ENCODE results near the gene SP100.

DNA sequence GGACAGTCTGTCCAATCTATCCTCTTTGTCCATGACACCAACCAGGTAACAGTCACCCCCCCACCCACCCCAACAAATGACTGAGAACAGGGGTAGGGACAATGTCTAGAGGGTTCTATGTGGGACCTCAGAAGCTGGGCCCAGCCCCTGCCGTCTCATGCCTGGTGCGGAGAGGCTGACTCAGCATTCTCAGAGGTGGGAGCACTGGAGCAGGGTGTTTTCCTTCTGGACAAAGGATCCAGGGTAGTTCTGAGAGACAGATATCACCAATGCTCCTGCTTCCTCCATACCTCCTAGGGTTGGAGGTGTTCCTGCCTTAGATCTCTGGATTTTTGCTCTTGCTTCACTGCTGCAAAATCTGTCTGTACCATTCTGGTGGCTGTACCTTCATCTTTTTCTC lies 33.9 kb upstream of the SP100 start:
- TF ChIP-seq EP300 (IDR thresholded peaks at IDR 0.05) (no peak), POLR2AphosphoS5 (IDR thresholded peaks at IDR 0.05) (no peak)
- TF ChIP-seq, protein P1, sequence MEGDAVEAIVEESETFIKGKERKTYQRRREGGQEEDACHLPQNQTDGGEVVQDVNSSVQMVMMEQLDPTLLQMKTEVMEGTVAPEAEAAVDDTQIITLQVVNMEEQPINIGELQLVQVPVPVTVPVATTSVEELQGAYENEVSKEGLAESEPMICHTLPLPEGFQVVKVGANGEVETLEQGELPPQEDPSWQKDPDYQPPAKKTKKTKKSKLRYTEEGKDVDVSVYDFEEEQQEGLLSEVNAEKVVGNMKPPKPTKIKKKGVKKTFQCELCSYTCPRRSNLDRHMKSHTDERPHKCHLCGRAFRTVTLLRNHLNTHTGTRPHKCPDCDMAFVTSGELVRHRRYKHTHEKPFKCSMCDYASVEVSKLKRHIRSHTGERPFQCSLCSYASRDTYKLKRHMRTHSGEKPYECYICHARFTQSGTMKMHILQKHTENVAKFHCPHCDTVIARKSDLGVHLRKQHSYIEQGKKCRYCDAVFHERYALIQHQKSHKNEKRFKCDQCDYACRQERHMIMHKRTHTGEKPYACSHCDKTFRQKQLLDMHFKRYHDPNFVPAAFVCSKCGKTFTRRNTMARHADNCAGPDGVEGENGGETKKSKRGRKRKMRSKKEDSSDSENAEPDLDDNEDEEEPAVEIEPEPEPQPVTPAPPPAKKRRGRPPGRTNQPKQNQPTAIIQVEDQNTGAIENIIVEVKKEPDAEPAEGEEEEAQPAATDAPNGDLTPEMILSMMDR (IDR thresholded peaks at IDR 0.05): no peak

Measured in gastroesophageal sphincter (tissue), 3 donors.